ENCODE data around the gene ATF7.

The ATF7 gene

GRCh38 chr12:53564941-53565340, 61.2 kb downstream of the ATF7 start:
- Histone ChIP-seq H3K4me2 (ENCODE audit: insufficient read depth, low read length) (0 out of 2 replicates have a peak overlapping the region, but pooled peaks have one; percentile 1), H3K27ac (ENCODE audit: low read length) (no peak overlapping the region), H3K4me3 (ENCODE audit: low read depth in 1 of 2, low read length in 2 of 2) (no peak overlapping the region), H2AFZ (ENCODE audit: low read depth, low read length) (no peak overlapping the region), H3K4me1 (ENCODE audit: insufficient read depth, low read length) (peaks cover 25% of the 10 kb centered on the region), H3K9me3 (ENCODE audit: insufficient read depth, low read length, severe bottlenecking) (no peaks in the 10 kb centered on the region), H3K27me3 (ENCODE audit: insufficient read depth, low read length, poor library complexity) (no peaks in the 10 kb centered on the region), H3K9ac (ENCODE audit: low read depth, low read length) (no peak overlapping the region), H4K20me1 (ENCODE audit: insufficient read depth, low read length) (no peaks in the 10 kb centered on the region), H3K79me2 (ENCODE audit: insufficient read depth, low read length) (no peaks in the 10 kb centered on the region), H3K36me3 (ENCODE audit: insufficient read depth, low read length) (no peaks in the 10 kb centered on the region)
- DNase-seq (no peak), ATAC-seq (ENCODE audit: insufficient read depth, low read depth) (no peak)
- TF ChIP-seq CTCF (IDR thresholded peaks at IDR 0.05; ENCODE audit: borderline replicate concordance, extremely low read depth, low read length, poor library complexity, severe bottlenecking) (no peak), EZH2 (IDR thresholded peaks at IDR 0.05; ENCODE audit: borderline replicate concordance, low read depth, low read length, severe bottlenecking) (no peak)

GRCh38 chr12:53564278-53564677, 61.9 kb downstream of the ATF7 start:
- Histone ChIP-seq H3K4me2 (ENCODE audit: insufficient read depth, low read length) (peak overlapping the region; percentile 35), H3K79me2 (ENCODE audit: insufficient read depth, low read length) (no peaks in the 10 kb centered on the region), H3K36me3 (ENCODE audit: insufficient read depth, low read length) (no peaks in the 10 kb centered on the region), H3K9ac (ENCODE audit: low read depth, low read length) (no peak overlapping the region), H3K4me3 (ENCODE audit: low read depth in 1 of 2, low read length in 2 of 2) (no peak overlapping the region), H3K27ac (ENCODE audit: low read length) (0 out of 2 replicates have a peak overlapping the region, but pooled peaks have one; percentile 12), H3K27me3 (ENCODE audit: insufficient read depth, low read length, poor library complexity) (no peaks in the 10 kb centered on the region), H4K20me1 (ENCODE audit: insufficient read depth, low read length) (no peaks in the 10 kb centered on the region), H3K9me3 (ENCODE audit: insufficient read depth, low read length, severe bottlenecking) (no peaks in the 10 kb centered on the region), H3K4me1 (ENCODE audit: insufficient read depth, low read length) (peaks cover 25% of the 10 kb centered on the region), H2AFZ (ENCODE audit: low read depth, low read length) (no peak overlapping the region)
- DNase-seq (peak; percentile 39), ATAC-seq (ENCODE audit: insufficient read depth, low read depth) (peak; percentile 91)
- TF ChIP-seq CTCF (IDR thresholded peaks at IDR 0.05; ENCODE audit: borderline replicate concordance, extremely low read depth, low read length, poor library complexity, severe bottlenecking): no peak
- TF ChIP-seq EZH2 (IDR thresholded peaks at IDR 0.05; ENCODE audit: borderline replicate concordance, low read depth, low read length, severe bottlenecking): no peak

GRCh38 chr12:53563452-53564028, 62.6 kb downstream of the ATF7 start:
- TF ChIP-seq CTCF (IDR thresholded peaks at IDR 0.05; ENCODE audit: borderline replicate concordance, extremely low read depth, low read length, poor library complexity, severe bottlenecking) (no peak), EZH2 (IDR thresholded peaks at IDR 0.05; ENCODE audit: borderline replicate concordance, low read depth, low read length, severe bottlenecking) (no peak)
- H3K4me3 ChIP-seq (ENCODE audit: low read depth in 1 of 2, low read length in 2 of 2): no peak overlapping the region
- ATAC-seq (ENCODE audit: insufficient read depth, low read depth): no peak
- no peak for DNase-seq
- H3K27ac ChIP-seq (ENCODE audit: low read length): 0 out of 2 replicates have a peak overlapping the region, but pooled peaks have one; percentile 24
- H3K9me3 ChIP-seq (ENCODE audit: insufficient read depth, low read length, severe bottlenecking): no peaks in the 10 kb centered on the region
- H3K9ac ChIP-seq (ENCODE audit: low read depth, low read length): no peak overlapping the region
- H3K79me2 ChIP-seq (ENCODE audit: insufficient read depth, low read length): no peaks in the 10 kb centered on the region
- no peaks in the 10 kb centered on the region for H3K27me3 ChIP-seq (ENCODE audit: insufficient read depth, low read length, poor library complexity)
- no peaks in the 10 kb centered on the region for H3K36me3 ChIP-seq (ENCODE audit: insufficient read depth, low read length)
- H4K20me1 ChIP-seq (ENCODE audit: insufficient read depth, low read length): no peaks in the 10 kb centered on the region
- no peak overlapping the region for H2AFZ ChIP-seq (ENCODE audit: low read depth, low read length)
- peak overlapping the region; percentile 35; the same call in 1 of the 2 replicates for H3K4me2 ChIP-seq (ENCODE audit: insufficient read depth, low read length)
- H3K4me1 ChIP-seq (ENCODE audit: insufficient read depth, low read length): peaks cover 25% of the 10 kb centered on the region

Data from DND-41 (cell line).